GM21737 (cell line): ENCODE data around the gene PDZRN3.

Experiments
- ATAC-seq: cut with Tn5 transposase; IDR thresholded peaks from one replicate; pipeline ENCODE4 v1.9.1; 2021; ENCODE audit warnings: mild to moderate bottlenecking, moderate library complexity; ENCODE audit not compliant: unreplicated experiment

The PDZRN3 gene

DNA sequence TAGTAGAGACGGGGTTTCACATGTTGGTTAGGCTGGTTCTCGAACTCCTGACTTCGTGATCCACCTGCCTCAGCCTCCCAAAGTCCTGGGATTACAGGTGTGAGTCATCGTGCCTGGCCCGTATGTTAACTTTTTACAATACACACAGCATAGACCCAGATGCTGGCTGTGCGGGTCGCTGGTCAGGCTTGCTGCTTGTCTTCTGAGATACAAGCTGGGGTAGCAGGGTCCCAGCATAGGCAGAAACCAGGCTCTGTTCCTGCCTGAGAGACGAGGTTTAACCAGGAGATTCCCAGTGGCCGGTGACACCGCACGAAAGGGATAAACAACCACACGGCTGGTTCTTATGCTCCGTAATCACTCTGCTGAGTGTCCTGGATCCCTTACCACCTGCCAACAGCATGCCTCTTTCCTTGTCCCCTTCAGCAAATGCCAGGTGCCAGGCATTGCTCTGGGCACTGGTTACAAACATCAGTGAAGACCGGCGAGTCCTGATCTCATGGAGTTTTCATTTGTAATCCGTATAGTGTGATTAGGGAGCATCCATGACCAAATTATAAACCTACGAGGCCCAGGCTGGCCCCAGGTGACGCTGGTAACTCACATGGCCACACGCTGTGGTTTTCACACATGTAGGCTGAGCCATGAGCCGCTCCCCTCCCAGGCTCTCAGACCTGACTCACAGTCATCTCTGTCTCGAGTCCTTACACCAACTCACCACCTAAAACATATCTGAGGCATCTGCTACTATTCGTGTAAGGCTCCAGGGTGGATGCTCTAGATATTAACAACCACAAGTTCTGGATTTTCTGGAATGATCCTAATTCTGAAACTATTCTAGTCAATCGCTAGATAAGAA, 125.7 kb downstream of the PDZRN3 start:
- no peak for ATAC-seq

DNA sequence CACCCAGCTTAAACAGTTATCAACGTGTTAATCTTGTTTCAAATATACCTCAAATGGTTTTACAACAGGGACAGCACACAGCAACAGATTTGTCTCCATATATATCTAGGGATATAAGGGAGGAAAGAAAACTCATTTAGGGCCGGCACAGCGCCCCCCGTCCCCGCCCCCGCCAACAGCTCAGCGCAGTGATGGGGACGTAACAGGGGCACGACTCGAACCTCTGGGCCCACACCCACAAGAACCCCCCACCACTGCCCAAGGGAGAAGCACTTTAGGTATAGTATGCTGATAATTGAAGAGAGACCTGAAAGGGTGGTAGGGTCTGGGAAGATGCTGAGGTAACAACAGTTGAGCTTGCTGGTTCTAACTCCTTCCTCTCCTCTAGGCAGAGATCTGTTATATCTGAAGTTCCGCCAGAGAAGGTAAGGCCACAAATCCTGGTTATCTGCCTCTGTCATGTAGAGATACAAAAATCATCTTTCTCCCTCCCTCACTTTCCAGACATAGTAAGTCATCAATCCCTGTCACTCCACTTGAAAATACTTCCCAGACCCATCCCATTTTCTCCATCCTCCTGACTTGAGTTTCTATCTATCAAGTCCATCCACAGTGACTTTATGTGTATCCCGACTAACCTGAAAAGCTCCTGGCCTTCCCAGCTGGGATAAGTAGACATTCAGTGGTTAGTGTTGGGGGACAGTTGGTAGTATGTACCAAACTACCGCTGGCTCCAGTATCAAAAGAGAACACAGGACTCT, 126.9 kb downstream of the PDZRN3 start:
- no peak for ATAC-seq

DNA sequence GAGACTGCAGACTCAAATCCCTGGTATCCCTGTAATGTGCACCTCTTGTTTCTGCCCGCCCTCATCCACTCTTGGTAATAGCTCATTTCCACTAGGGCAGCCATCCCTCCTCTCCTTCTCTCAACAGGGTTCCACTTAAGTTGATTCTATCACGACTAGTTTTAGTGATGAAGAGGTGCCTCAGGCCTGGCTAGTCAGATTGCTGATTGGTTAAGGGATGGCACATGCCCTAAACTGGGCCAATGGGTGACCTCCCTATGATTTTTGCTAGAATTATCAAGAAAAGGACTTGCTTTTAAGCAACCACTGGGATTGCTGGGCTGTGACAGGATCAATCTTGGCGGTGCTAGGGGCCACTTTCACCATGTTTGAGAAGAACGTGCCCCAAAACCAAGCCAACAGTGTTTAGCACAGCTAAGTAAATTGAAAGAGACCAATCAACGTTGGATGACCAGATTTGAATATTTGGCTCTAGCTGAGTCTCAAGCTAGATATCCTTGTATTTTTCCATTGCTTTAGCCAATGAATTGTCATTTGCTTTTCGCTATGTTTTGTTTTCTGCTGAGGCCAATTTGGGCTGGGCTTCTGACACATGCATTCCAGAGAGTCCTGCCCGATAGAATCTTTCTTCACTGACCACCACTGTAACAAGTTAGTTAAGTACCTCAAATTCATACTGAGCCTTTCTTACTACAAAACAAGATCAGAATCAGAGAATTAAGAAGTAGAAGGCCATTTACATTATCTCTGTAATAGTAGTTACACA, 131.0 kb downstream of the PDZRN3 start:
- ATAC-seq = no peak

DNA sequence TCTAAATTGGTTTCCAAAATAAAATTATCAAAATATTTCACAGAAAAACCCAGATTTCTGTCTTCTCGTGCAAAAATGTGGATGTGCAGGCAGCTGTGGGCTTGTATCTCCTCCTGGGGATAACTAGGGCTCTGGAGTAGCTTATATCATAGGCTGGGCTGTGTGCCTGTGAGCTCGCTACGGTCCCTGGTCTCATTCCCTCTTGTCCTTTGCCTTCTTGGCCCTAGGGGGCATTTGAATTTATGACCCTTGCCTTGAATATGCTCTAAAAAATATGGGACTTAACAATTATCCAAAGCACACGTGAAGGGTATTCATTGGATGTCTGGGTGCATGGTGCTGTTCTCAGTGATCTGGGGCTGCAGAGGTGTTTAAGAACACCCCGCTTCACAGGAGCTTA, 132.6 kb downstream of the PDZRN3 start:
- no peak for ATAC-seq

DNA sequence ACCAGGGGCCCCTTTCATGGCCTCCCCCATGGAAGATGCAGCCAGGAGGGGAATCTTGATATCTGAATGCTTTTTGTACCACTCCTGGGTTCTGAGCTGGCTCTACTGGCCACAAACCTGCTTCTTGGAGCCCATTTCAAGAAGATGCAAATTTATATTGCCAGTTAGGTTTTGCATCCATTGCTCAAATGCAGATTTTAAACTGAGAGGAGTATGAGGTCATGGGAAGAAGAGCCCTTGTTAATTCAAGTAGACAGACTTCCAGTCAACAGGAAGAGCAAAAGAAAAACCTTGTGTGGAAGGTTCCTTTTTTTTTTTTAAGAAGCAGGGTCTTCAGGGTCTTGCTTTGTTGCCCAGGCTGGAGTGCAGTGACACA, 133.5 kb downstream of the PDZRN3 start:
- ATAC-seq = no peak

DNA sequence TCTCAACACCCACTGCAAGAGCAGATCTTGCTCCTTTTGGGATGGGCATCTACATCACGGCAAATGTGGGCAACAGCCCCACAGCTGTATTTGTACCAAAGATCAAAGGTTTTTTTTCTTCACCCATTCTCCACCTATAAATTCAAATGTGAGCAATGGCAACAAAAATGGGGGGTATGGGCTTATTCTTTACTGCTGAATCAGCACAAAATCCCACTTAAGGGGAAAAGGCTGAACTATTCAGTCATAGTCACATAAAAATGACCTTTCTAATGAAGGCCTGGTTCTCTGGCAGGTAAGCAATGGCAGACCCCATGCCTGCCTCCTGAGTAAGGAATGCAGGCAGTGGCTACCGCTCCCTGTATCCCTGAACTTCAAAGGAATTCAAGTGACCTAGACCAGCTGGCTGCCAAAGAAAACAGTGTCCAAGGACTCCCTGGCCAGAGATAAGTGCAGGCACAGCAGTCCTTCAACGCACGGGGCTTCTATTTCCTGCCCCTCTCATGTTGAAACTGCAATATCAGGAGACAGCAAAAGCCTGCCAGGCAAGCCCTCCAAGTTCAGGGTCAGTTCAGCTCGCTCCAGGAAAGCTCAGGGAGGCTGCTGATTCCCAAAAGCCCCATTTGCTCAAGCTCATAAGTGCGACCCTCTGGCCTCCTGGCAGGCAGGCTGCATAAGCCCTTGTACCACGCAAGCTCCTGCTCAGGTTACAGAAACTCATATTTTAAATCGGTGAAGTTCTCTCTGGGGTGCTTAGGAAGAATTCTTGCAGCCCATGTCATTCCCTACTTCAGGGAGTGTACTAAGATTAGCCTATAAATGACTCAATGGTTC, 134.1 kb downstream of the PDZRN3 start:
- no peak for ATAC-seq

DNA sequence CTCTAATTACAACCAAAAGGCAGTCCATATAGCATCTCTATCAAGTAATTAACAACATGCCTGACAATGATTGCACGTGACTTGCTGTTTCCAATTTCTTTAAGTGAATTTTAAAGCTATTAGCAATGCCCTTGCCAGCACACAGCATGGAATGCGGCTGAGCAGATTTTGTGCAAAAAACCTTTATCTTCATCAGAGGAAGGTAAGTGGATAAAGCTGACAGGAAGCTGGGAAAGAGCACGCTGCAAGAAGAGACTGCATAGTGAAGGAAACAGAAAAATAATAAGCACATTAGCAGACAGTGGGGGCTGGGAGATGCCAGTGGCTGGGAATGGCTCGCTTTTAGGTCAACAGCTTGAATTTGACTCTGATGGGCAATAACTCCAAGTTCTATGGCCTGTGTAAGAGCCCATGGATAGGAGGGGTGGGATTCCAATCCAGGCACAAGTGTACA, 138.8 kb downstream of the PDZRN3 start:
- no peak for ATAC-seq

DNA sequence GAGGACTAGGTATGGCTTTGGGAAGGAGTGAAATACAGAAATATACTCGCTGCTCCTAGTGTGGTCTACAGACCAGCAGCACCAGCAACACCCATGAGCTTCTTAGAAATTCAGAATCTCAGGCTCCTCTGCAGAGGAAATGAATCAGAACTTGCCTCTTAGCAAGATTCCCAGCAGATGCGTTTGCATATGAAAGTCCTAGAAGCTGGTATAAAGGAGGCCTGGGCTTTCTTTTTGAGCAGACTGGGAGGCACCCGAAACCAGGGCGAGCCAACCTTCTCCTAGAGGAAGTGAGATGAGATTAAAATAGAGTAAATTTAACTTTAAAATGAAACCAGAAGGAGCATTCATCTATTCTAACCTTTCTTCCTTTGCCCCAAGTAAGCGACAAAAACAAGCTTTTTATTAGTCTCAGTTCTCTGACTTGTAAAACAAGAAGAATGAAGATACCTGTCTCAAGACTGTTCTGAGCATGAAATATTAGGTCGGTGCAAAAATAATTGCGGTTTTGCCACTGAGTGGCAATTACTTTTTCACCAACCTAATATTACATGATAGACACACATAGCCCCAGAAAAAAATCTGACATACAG, 140.0 kb downstream of the PDZRN3 start:
- ATAC-seq = peak; percentile 71

DNA sequence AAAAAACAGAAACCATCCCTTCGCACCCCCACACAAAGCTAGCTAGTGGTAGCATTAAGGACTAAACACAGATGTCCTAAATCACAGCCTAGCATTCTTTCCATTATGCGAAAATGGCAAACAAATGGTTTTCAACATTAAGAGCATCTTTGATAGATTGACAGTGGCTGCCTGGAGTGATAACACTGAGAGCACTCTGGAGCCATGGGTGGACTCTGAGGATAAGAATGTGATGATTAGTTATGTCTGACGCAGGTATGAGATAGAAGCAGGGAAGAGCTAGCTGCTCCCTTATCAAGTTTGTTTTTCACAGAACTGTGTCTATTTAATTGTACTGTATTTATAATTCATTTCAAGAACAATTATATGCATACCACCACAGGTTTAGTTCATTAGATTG, 142.9 kb downstream of the PDZRN3 start:
- ATAC-seq = no peak

DNA sequence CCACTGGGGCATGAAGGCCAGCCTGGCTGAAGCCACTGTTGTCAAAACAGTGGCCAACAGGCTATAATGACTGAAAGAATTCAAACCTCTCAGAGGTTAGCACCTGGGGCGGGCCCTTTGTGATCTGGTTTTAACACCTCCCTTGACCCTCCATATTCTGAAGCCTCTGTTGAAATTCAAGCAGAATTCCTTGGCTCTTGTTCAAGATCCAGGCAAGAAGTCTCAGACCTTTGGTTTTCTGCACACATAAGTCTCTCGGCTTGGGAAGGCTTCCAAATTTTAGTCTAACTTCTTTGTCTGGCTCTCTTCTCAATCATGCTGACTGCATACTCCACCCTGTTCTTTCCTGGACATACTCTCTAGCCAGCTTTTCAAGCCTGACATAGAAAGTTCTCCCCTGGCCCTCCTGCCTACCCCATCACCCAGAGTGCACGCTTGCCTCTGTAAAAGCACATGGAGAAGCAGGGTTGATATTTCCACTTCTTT, 144.5 kb downstream of the PDZRN3 start:
- ATAC-seq = no peak

DNA sequence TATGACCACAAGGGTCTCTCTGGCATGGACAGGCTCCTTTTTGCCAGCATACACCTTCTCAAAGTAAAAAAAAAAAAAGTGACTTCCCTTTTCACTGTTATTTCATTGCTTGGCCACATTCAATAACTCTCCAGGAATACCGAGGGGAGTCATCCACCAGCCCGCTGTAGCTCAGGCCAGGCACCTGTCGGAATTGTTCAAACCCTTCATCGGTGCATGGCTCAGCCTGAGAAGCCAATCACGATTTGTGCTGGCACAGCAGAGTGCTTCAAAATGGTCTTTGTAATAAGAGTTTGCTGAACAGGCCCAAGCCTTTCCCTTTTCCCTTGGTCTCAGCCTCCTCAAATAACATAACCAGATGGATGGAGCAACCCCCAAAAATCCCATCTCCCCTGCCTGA, 145.4 kb downstream of the PDZRN3 start:
- ATAC-seq = no peak

DNA sequence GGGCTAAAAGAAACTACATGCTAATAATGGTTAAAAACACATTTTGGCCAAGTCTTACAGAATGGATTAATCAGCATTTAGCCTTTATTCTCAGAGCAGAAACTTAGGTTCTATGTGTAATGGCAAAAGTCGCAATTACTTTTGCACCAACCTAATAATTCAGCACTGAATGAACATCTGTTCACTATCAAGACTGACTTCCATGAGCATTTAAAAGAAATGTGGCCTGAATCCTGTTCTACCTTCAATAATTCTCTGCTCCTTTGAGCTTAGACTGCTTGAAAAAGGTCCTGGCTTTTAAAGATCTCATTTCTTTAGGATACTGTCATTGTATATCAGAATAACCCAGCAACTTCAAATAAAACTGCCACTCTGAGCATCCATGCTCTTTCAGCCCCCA, 145.9 kb downstream of the PDZRN3 start:
- ATAC-seq = no peak

DNA sequence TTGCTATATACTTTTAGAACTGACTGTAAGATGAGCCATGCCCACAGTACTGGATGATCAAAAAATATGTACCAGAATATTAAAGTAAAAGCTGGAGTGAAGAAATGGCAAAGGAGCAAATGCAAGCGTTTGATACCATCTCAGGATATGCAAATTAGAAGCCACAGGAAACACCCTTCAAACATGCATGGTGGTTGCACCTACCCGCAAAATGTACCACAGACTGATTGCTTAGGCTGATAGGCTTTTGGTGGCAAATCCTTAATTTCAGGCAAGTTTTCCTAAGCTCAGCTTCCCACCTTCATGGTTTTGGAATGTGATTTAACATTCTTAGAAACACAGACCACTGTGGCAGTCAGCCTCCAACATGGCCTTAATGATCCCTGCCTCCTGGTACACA, 149.0 kb downstream of the PDZRN3 start:
- no peak for ATAC-seq

DNA sequence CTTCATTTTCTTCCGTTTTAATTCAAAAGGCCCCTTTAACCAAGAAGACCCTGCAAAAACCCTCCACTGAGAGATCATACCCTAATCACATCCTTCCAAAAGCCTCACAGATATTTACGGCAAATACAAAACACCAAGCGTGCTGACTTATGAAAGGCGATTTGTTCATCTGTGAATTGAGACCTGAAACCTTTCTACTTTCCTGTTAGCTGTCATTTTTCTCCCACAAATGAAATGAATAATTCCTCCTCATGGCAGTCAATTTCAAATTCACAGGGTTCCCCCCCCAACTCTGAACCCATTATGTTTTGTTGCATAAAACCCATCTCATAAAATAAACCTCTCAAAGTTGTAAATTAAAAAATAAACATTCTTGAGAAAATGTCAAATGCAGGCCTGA, 149.6 kb downstream of the PDZRN3 start:
- ATAC-seq = no peak

DNA sequence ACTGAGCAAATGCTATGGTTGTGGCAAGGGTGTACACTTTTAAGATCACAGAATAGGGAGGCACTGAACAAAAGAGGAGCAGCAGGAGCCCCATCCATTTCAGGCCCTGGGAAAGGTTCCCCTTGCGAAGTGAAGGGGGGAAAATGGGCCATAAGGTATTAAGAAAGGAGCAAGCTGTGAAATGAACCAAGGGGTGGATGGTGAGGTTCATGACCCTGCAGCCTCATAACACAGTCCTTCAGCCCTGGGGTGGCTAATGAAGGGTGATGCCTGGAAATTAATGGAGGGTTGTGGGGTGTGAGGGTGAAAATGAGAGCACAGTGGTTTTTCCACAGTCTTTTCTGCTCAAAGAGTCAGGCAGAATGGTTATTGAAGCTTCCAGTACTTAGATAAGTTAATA, 150.1 kb downstream of the PDZRN3 start:
- ATAC-seq = no peak

DNA sequence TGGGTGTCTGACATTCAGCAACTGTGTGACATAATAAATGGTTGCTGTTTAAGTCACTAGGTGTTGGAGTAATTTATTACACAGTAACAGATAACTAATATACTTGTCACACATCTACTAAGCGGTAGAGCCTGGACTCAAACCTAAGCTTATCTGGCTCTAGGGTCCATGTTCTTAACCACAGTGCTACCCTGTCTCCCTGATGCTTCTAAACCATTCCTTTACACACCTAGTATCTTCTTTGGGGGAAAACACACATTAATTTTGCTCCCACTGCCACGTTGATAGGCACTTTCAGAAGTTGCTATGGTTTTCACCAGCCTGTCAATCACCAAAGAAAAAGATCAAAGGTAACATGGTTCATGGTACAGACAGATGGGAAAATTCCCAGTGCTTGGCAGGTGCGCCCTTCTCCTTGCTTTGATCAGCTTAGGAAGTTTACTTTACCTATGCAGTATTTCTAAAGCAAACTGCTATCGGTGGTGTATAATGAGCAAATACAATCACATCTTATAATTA, 150.8 kb downstream of the PDZRN3 start:
- no peak for ATAC-seq

DNA sequence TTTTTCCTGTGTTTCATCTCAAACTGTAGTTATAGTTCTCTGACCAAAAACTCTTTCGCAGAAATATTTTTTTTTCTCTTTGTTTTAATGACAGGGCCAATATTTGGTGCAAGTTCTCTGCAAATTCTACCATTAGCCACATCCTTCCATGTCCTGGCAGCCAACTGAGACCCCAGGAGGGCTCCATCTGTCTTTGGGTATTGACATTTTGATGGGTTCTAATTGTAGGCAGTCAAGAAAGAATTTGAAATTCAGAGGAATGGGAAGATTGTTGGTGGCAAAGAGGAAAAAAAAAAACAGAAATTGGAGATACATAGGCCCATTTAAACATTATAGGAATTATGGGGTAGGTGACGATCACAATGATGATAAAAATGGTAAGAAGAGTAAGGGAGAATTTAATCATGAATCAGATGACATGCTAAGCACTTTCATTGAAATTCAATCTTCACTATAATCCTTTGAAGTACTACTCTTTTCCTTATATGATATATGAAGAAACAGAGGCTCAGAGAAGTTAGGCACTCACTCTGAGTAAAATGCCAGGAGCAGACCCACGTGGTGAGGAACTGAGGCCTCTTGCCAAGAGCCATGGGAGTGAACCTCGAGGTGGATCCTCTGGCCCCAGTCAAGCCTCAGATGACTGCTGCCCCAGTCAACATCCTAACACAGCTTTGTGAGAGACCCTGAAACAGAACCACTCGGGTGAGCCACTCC, 151.4 kb downstream of the PDZRN3 start:
- ATAC-seq = no peak

DNA sequence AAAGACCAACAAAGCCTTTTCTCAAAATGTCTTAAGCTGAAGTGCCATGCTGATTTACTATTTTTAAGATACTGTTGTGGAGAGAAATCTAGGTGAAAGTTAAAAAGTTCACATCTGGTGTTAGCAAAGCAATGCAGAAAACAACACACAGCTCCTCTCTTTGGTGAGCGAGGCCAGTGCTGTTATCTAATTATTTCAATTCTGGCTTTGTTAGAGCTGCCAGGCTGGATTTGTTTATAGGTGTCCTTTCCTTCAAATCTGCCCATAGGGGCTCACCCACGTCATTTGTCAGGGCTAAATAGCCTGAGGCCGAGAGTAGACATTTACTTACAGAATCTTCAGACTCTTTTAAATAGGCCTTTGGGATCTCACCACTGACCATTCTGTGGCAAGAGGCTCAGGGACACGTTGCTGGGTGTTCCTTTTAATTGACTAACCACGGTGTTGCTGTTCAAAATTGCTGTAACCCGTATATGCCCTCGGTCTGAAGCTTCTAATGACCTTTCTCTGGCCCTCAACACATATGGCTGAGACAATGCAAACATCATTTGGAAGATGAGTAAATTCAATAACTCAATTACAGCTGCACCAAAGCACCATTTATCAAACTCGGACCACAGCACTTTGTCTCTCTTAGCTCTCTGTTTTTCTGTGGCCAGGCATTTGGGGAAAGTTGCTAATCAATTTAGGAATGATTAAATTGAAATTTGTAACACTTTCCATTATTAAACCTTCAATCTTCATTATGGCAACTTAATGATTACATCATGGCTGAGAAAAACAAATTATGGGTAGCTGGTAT, 152.6 kb downstream of the PDZRN3 start:
- ATAC-seq = no peak
